Stimulated activated CD4-positive, alpha-beta T cell treated with anti-CD3 and anti-CD28 coated beads, Interleukin-4, amount 100 ng/mL, for 48 hours (primary cell): ENCODE data around the gene C15orf62.
A peak's percentile ranks its signal among the peaks of the same experiment; 100 is the strongest.

Experiments
- DNase-seq, 2 donors: peaks; one replicate each; pipeline ENCODE4 v3.0.0-alpha.2; 2020; ENCODE audit warnings: low read depth in 2 of 2

Gene C15orf62

GRCh38 chr15:40755812-40756208 lies 14.0 kb upstream of the C15orf62 start:
- no peak for DNase-seq

GRCh38 chr15:40756938-40757337 lies 12.8 kb upstream of the C15orf62 start:
- DNase-seq, result no peak

- DNase-seq, result no peak
These were observed 9.8 kb upstream of the C15orf62 start for GRCh38 chr15:40759961-40760360.

GRCh38 chr15:40762919-40763800 lies 6.6 kb upstream of the C15orf62 start:
- DNase-seq, result peak; percentile 32 to 40

GRCh38 chr15:40763801-40764628 lies 5.8 kb upstream of the C15orf62 start, which contains the start of gene GCHFR:
Gene GCHFR, plus strand, starts transcription at chr15:40764068. Its CDS starts 113 bp downstream, at chr15:40764181.
- peak; percentile 56 to 65 for DNase-seq

- no peak for DNase-seq
These were observed 5.1 kb upstream of the C15orf62 start for GRCh38 chr15:40764629-40765103.

GRCh38 chr15:40766194-40766815 lies 3.5 kb upstream of the C15orf62 start:
- DNase-seq, result no peak

- no peak for DNase-seq
These were observed 2.6 kb upstream of the C15orf62 start for GRCh38 chr15:40766906-40767837.

- no peak for DNase-seq
These were observed 1.8 kb upstream of the C15orf62 start for GRCh38 chr15:40767838-40768500.

GRCh38 chr15:40768521-40769273 lies 1.1 kb upstream of the C15orf62 start:
- no peak for DNase-seq

GRCh38 chr15:40770147-40770721 lies 454 bp downstream of the C15orf62 start:
- no peak for DNase-seq

GRCh38 chr15:40771242-40771641 lies 1.5 kb downstream of the C15orf62 start:
- no peak for DNase-seq

- DNase-seq, result no peak
These were observed 2.2 kb downstream of the C15orf62 start for GRCh38 chr15:40772014-40772413.

- DNase-seq, result no peak
These were observed 3.7 kb downstream of the C15orf62 start for GRCh38 chr15:40773496-40773895.

- DNase-seq, result no peak
These were observed 4.1 kb downstream of the C15orf62 start for GRCh38 chr15:40773902-40774301.

- no peak for DNase-seq
These were observed 5.2 kb downstream of the C15orf62 start for GRCh38 chr15:40775007-40775406.

- no peak for DNase-seq
These were observed 6.2 kb downstream of the C15orf62 start for GRCh38 chr15:40775740-40776536.

- no peak for DNase-seq
These were observed 6.9 kb downstream of the C15orf62 start for GRCh38 chr15:40776537-40777141.
